Calu3 (cell line): ENCODE measurements around the gene TEX13A. TPM values are rescaled to one million over a fixed set of nuclear protein-coding genes. Genes with fewer than 3 reads are reported as not detected.

Experiments
- BruUV-seq: library from RNA; stranded (reverse); fragments of 400-500 nt; replicated peaks from 2 replicates; lab custom pipeline; 2021; lab: Mats Ljungman, UMichigan
- CTCF ChIA-PET: fragments of 300-600 bp; sonication (Branson Sonifier 250); formaldehyde crosslinking; loops from one replicate; lab custom pipeline; 2022; ENCODE audit warnings: antibody characterized with exemption; lab: Charles Lee
- DNase-seq: peaks from one replicate; pipeline ENCODE4 v3.0.0; 2022
- H3K27ac Mint-ChIP-seq: one replicate; pipeline ENCODE4 v1.8.0; 2022; ENCODE audit warnings: mixed read lengths; ENCODE audit not compliant: unreplicated experiment
- H3K27me3 Mint-ChIP-seq: one replicate; pipeline ENCODE4 v1.8.0; 2022; ENCODE audit warnings: mixed read lengths; ENCODE audit not compliant: unreplicated experiment
- H3K36me3 Mint-ChIP-seq: one replicate; pipeline ENCODE4 v1.8.0; 2022; ENCODE audit warnings: mild to moderate bottlenecking, moderate library complexity, mixed read lengths; ENCODE audit not compliant: insufficient read depth, unreplicated experiment
- H3K4me1 Mint-ChIP-seq: one replicate; pipeline ENCODE4 v1.8.0; 2022; ENCODE audit warnings: mild to moderate bottlenecking, low read depth, mixed read lengths; ENCODE audit not compliant: unreplicated experiment
- H3K4me3 Mint-ChIP-seq: one replicate; pipeline ENCODE4 v1.8.0; 2022; ENCODE audit warnings: mild to moderate bottlenecking, low read depth, moderate library complexity, mixed read lengths; ENCODE audit not compliant: unreplicated experiment
- H3K9me3 Mint-ChIP-seq: one replicate; pipeline ENCODE4 v1.8.0; 2022; ENCODE audit warnings: low read depth, mixed read lengths; ENCODE audit not compliant: unreplicated experiment
- intact Hi-C: fragments of 100-400 bp; cut with micrococcal nuclease; formaldehyde crosslinking; loops from one replicate; pipeline ENCODE4 v1.10.0; 2022; ENCODE audit not compliant: unreplicated experiment
- total RNA-seq: library from RNA; stranded (reverse); gene quantifications from 2 replicates; pipeline ENCODE4 v1.2.3, GENCODE V29; 2022
- TF ChIP-seq, protein P1 (sequence below): fragments of 200-600 bp; IDR thresholded peaks from one replicate; pipeline ENCODE4 v1.8.0; 2022; ENCODE audit warnings: antibody characterized with exemption; ENCODE audit not compliant: unreplicated experiment

Gene TEX13A
- total RNA-seq, 1 experiment from 2014 or later = not detected

GRCh38 chrX:105179644-105180043 is 40.9 kb downstream of the TEX13A start:
- DNase-seq = no peak
- CTCF ChIA-PET = no interaction called here

DNA sequence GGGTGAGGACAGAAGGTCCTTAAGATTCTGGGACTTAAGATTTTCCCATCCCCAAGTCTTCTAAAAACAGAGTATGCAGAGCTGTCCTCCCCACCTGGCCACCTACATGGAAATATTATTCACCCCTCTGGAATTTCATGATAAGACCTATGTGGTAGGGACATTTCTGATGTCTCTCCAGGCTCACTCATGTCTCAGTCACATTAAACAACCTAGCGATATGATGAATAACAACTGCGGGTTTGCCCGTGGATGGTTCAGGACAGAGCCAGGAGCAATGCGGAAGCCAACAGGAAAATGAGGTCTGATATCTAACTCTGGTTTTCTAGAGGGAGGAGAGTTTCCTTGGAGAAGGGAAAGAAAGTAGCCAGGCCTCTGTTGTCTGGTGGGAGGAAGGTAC is 47.4 kb downstream of the TEX13A start:
- TF ChIP-seq, protein P1, sequence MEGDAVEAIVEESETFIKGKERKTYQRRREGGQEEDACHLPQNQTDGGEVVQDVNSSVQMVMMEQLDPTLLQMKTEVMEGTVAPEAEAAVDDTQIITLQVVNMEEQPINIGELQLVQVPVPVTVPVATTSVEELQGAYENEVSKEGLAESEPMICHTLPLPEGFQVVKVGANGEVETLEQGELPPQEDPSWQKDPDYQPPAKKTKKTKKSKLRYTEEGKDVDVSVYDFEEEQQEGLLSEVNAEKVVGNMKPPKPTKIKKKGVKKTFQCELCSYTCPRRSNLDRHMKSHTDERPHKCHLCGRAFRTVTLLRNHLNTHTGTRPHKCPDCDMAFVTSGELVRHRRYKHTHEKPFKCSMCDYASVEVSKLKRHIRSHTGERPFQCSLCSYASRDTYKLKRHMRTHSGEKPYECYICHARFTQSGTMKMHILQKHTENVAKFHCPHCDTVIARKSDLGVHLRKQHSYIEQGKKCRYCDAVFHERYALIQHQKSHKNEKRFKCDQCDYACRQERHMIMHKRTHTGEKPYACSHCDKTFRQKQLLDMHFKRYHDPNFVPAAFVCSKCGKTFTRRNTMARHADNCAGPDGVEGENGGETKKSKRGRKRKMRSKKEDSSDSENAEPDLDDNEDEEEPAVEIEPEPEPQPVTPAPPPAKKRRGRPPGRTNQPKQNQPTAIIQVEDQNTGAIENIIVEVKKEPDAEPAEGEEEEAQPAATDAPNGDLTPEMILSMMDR = no peak
- H3K4me3 Mint-ChIP-seq = no peak overlapping the region
- H3K27me3 Mint-ChIP-seq = no peaks in the 10 kb centered on the region
- H3K9me3 Mint-ChIP-seq = peaks cover 3% of the 10 kb centered on the region
- DNase-seq = no peak
- CTCF ChIA-PET = no interaction called here
- intact Hi-C loops = no loop called here
- no peak overlapping the region for H3K27ac Mint-ChIP-seq
- BruUV-seq = no TSS peak
- H3K36me3 Mint-ChIP-seq = no peaks in the 10 kb centered on the region
- no peaks in the 10 kb centered on the region for H3K4me1 Mint-ChIP-seq

More at GRCh38 chrX:105179644-105180043, 40.9 kb downstream of the TEX13A start:
- no peaks in the 10 kb centered on the region for H3K9me3 Mint-ChIP-seq
- BruUV-seq = no TSS peak
- H3K4me1 Mint-ChIP-seq = no peaks in the 10 kb centered on the region
- no peak overlapping the region for H3K4me3 Mint-ChIP-seq
- H3K27ac Mint-ChIP-seq = no peak overlapping the region
- TF ChIP-seq, protein P1 = no peak
- no peaks in the 10 kb centered on the region for H3K36me3 Mint-ChIP-seq
- intact Hi-C loops = no loop called here
- H3K27me3 Mint-ChIP-seq = no peaks in the 10 kb centered on the region
